Activated naive CD8-positive, alpha-beta T cell treated with anti-CD3 and anti-CD28 coated beads, Interleukin-2, amount 10 ng/mL, durations not matched to agents 7 days and 5 days (primary cell): ENCODE measurements around the gene NPAS4. TPM values are rescaled to one million over a fixed set of nuclear protein-coding genes. Genes with fewer than 3 reads are reported as not detected.
"Not testable (repeated sequence)": the region's sequence is repeated elsewhere in the genome, so short reads cannot be mapped to it uniquely, and the experiment has no call there.

ENCODE experiments used
- ATAC-seq: fragments of 150-1000 bp; cut with Tn5 transposase; one replicate; pipeline ENCODE4 v1.10.0; 2021; ENCODE audit warnings: low read depth, moderate library complexity
- POLR2A ChIA-PET: fragments of 350-600 bp; sonication (Branson Sonifier 250); formaldehyde crosslinking; loops from one replicate; lab custom pipeline; 2021; ENCODE audit warnings: antibody characterized with exemption; lab: Charles Lee
- DNase-seq: peaks from one replicate; pipeline ENCODE4 v3.0.0; 2021
- H3K27ac Mint-ChIP-seq: one replicate; pipeline ENCODE4 v1.8.0; 2022; ENCODE audit warnings: mild to moderate bottlenecking, mixed read lengths
- H3K27me3 Mint-ChIP-seq: one replicate; pipeline ENCODE4 v1.8.0; 2022; ENCODE audit warnings: mild to moderate bottlenecking, moderate library complexity, mixed read lengths
- H3K36me3 Mint-ChIP-seq: one replicate; pipeline ENCODE4 v1.8.0; 2021; ENCODE audit warnings: mild to moderate bottlenecking, mixed read lengths
- H3K4me1 Mint-ChIP-seq: one replicate; pipeline ENCODE4 v1.8.0; 2021; ENCODE audit warnings: mixed read lengths
- H3K4me3 Mint-ChIP-seq: one replicate; pipeline ENCODE4 v1.8.0; 2022; ENCODE audit warnings: mild to moderate bottlenecking, moderate library complexity, mixed read lengths
- H3K9me3 Mint-ChIP-seq: one replicate; pipeline ENCODE4 v1.8.0; 2021; ENCODE audit warnings: mixed read lengths
- total RNA-seq, 2 experiments: library from RNA; stranded (reverse); gene quantifications; one replicate each; pipeline ENCODE4 v1.2.3, GENCODE V29; 2021

Gene NPAS4
- total RNA-seq, 2 experiments from 2014 or later: 0.23 to 0.67 TPM

- no peaks in the 10 kb centered on the region for H3K36me3 Mint-ChIP-seq
- H3K27ac Mint-ChIP-seq: no peak overlapping the region
- no peaks in the 10 kb centered on the region for H3K9me3 Mint-ChIP-seq
- peak; percentile 95 for DNase-seq
- peaks cover 12% of the 10 kb centered on the region for H3K4me1 Mint-ChIP-seq
- POLR2A ChIA-PET: interaction anchor here (0.6 to 2.9 kb wide), 10 partner anchors 11 to 256 kb away, joined by 3 to 10 read pairs (median 6); partner anchors contain the start of genes CD248, DPP3, MRPL11 and PELI3
- no peak overlapping the region for H3K4me3 Mint-ChIP-seq
- peaks cover 30% of the 10 kb centered on the region for H3K27me3 Mint-ChIP-seq
- peak; percentile 65 for ATAC-seq
Measured at GRCh38 chr11:66421492-66422205, 814 bp downstream of the NPAS4 start.

- POLR2A ChIA-PET: no interaction called here
- peaks cover 3% of the 10 kb centered on the region for H3K36me3 Mint-ChIP-seq
- no peak for DNase-seq
Measured at GRCh38 chr11:66426314-66426713, 5.5 kb downstream of the NPAS4 start.

DNA sequence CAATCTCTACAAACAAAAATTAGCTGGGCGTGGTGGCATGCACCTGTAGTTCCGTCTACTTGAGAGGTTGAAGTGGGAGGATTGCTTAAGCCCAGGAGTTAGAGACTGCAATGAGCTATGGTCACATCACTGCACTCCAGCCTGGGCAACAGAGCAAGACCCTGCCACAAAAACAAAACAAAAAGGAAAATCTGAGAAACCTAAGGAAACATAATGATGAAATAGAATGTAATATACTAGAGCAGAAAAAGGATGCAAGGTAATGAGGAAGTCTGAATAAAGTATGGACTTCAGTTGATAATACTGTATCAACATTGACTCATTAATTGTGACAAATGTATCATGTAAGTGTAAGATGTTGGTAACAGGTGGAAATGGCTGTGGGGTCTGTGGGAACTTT lies 8.1 kb downstream of the NPAS4 start:
- no peak overlapping the region for H3K4me3 Mint-ChIP-seq
- POLR2A ChIA-PET: no interaction called here
- ATAC-seq (no peak), DNase-seq (no peak)
- no peaks in the 10 kb centered on the region for H3K27me3 Mint-ChIP-seq
- peaks cover 2% of the 10 kb centered on the region for H3K4me1 Mint-ChIP-seq
- peaks cover 5% of the 10 kb centered on the region for H3K36me3 Mint-ChIP-seq
- H3K27ac Mint-ChIP-seq: no peak overlapping the region
- H3K9me3 Mint-ChIP-seq: no peaks in the 10 kb centered on the region

More at GRCh38 chr11:66426314-66426713, 5.5 kb downstream of the NPAS4 start:
- Mint-ChIP-seq H3K4me1 (peaks cover 2% of the 10 kb centered on the region), H3K27ac (no peak overlapping the region), H3K27me3 (peaks cover 4% of the 10 kb centered on the region), H3K9me3 (no peaks in the 10 kb centered on the region), H3K4me3 (no peak overlapping the region)
- no peak for ATAC-seq

GRCh38 chr11:66429983-66430602 lies 9.3 kb downstream of the NPAS4 start:
- Mint-ChIP-seq H3K4me1 (peaks cover 2% of the 10 kb centered on the region), H3K27me3 (no peaks in the 10 kb centered on the region), H3K36me3 (peaks cover 7% of the 10 kb centered on the region), H3K27ac (no peak overlapping the region), H3K4me3 (no peak overlapping the region), H3K9me3 (no peaks in the 10 kb centered on the region)
- POLR2A ChIA-PET: interaction anchor here (0.8 kb wide), 1 partner anchor 50 kb away, joined by 3 read pairs; the partner anchor contains the start of gene DPP3
- peak; percentile 78 for ATAC-seq
- peak; percentile 72 for DNase-seq

GRCh38 chr11:66431287-66431686 lies 10.5 kb downstream of the NPAS4 start:
- H3K27me3 Mint-ChIP-seq, H3K36me3 Mint-ChIP-seq, H3K4me3 Mint-ChIP-seq, ATAC-seq, H3K9me3 Mint-ChIP-seq, H3K27ac Mint-ChIP-seq, H3K4me1 Mint-ChIP-seq, POLR2A ChIA-PET, DNase-seq: not testable (repeated sequence)

DNA sequence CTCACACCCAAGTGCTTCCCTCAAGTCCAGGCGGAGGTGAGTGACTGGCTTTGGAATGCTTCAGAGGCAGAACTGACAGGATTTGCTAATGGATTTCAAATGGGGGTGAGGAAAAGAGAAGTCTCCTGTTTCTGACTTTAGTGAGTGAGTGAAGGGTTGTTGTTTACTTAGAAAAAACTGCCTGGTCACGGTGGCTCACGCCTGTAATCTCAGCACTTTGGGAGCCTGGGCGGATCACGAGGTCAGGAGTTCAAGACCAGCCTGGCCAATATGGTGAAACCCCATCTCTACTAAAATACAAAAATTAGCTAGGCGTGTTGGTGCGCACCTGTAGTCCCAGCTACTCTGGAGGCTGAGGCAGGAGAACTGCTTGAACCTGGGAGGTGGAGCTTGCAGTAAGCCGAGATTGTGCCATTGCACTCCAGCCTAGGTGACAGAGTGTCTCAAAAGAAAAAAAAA lies 11.1 kb downstream of the NPAS4 start:
- H3K4me1 Mint-ChIP-seq, H3K27me3 Mint-ChIP-seq, POLR2A ChIA-PET, H3K9me3 Mint-ChIP-seq, H3K27ac Mint-ChIP-seq, H3K4me3 Mint-ChIP-seq, DNase-seq, ATAC-seq: not testable (repeated sequence)
- H3K36me3 Mint-ChIP-seq: peaks cover 11% of the 10 kb centered on the region

GRCh38 chr11:66432597-66432996 lies 11.8 kb downstream of the NPAS4 start:
- peaks cover 6% of the 10 kb centered on the region for H3K4me1 Mint-ChIP-seq
- ATAC-seq (no peak), DNase-seq (no peak)
- H3K27ac Mint-ChIP-seq: no peak overlapping the region
- POLR2A ChIA-PET: no interaction called here
- H3K9me3 Mint-ChIP-seq: no peaks in the 10 kb centered on the region
- peaks cover 11% of the 10 kb centered on the region for H3K36me3 Mint-ChIP-seq
- H3K27me3 Mint-ChIP-seq: no peaks in the 10 kb centered on the region
- H3K4me3 Mint-ChIP-seq: no peak overlapping the region

DNA sequence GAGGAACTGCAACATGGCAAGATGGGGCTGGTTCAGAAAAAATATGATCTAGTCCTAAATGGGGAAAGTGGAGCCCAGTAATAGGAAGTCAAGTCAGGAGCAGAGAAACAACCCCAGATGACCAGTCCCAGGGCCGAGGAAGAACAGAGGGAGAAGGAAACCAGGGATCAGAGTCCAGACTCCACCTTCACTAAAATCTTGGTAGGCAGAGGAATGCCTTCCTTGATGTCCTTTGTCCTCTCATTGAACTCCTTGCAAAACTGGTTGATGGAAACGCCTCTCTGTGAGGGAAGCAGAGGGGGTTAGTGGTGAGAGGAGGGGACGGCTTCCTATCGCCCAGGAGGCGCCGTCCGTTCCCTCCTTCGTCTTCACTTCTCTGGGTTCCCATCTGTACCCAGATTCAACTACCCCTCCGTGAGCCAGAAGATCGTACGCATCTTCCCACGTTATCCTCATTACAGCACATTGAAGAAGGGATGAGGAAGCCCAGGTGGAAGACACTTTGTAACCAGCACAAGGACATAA lies 17.2 kb downstream of the NPAS4 start:
- POLR2A ChIA-PET: interaction anchor here (0.6 to 1.6 kb wide), 8 partner anchors 16 to 667 kb away, joined by 3 to 15 read pairs (median 6); partner anchors contain the start of genes DPP3, PELI3 and RBM4B
- H3K4me3 Mint-ChIP-seq: peak overlapping the region; percentile 90
- DNase-seq (no peak), ATAC-seq (no peak)
- no peaks in the 10 kb centered on the region for H3K27me3 Mint-ChIP-seq
- peak overlapping the region; percentile 97 for H3K27ac Mint-ChIP-seq
- H3K36me3 Mint-ChIP-seq: peaks cover 6% of the 10 kb centered on the region
- peaks cover 17% of the 10 kb centered on the region for H3K4me1 Mint-ChIP-seq
- H3K9me3 Mint-ChIP-seq: peaks cover 3% of the 10 kb centered on the region

- Mint-ChIP-seq H3K27me3 (no peaks in the 10 kb centered on the region), H3K4me3 (peak within 1 kb of the TSS; percentile 90), H3K27ac (peak within 1 kb of the TSS; percentile 97), H3K4me1 (peaks cover 17% of the 10 kb centered on the region), H3K9me3 (peaks cover 11% of the 10 kb centered on the region), H3K36me3 (peaks cover 6% of the 10 kb centered on the region)
- POLR2A ChIA-PET: interaction anchor here (0.6 to 1.6 kb wide), 10 partner anchors 17 to 666 kb away, joined by 3 to 15 read pairs (median 4); partner anchors contain the start of genes DPP3, PELI3, RBM4B and YIF1A
- DNase-seq: peak; percentile 87
- ATAC-seq: peak; percentile 95
Measured at GRCh38 chr11:66438504-66439466, 17.9 kb downstream of the NPAS4 start, which contains the start of gene MRPL11. MRPL11 (minus strand) TSS chr11:66438848; CDS start chr11:66438754, 94 bp downstream.

GRCh38 chr11:66440101-66440939 lies 19.5 kb downstream of the NPAS4 start:
- H3K9me3 Mint-ChIP-seq: peaks cover 12% of the 10 kb centered on the region
- DNase-seq, H3K27me3 Mint-ChIP-seq, H3K36me3 Mint-ChIP-seq, ATAC-seq, H3K27ac Mint-ChIP-seq, H3K4me3 Mint-ChIP-seq: not testable (repeated sequence)
- POLR2A ChIA-PET: interaction anchor here (1.6 kb wide), 1 partner anchor 19 kb away, joined by 3 read pairs; no protein-coding TSS in a partner anchor
- H3K4me1 Mint-ChIP-seq: peaks cover 17% of the 10 kb centered on the region

DNA sequence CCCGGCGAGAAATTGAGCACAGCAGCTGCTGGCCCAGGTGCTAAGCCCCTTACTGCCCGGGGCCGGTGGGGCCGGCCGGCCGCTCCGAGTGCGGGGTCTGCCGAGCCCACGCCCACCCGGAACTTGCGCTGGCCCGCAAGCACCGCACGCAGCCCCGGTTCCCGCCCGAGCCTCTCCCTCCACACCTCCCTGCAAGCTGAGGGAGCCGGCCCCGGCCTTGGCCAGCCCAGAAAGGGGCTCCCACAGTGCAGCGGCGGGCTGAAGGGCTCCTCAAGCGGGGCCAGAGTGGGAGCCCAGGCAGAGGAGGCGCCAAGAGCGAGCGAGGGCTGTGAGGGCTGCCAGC lies 20.1 kb downstream of the NPAS4 start:
- H3K9me3 Mint-ChIP-seq: peaks cover 12% of the 10 kb centered on the region
- POLR2A ChIA-PET: interaction anchor here (1.6 kb wide), 1 partner anchor 20 kb away, joined by 3 read pairs; no protein-coding TSS in a partner anchor
- H3K36me3 Mint-ChIP-seq, DNase-seq, H3K27me3 Mint-ChIP-seq, H3K4me3 Mint-ChIP-seq, H3K27ac Mint-ChIP-seq, ATAC-seq: not testable (repeated sequence)
- H3K4me1 Mint-ChIP-seq: peaks cover 17% of the 10 kb centered on the region

GRCh38 chr11:66443602-66444001 lies 22.8 kb downstream of the NPAS4 start:
- Mint-ChIP-seq H3K27me3 (peaks cover 2% of the 10 kb centered on the region), H3K36me3 (no peaks in the 10 kb centered on the region), H3K27ac (no peak overlapping the region), H3K4me3 (no peak overlapping the region), H3K4me1 (peaks cover 7% of the 10 kb centered on the region), H3K9me3 (peaks cover 12% of the 10 kb centered on the region)
- POLR2A ChIA-PET: interaction anchor here (1.5 kb wide), 1 partner anchor 36 kb away, joined by 3 read pairs; the partner anchor contains the start of gene DPP3
- DNase-seq: no peak
- ATAC-seq: no peak
